Neural progenitor cell (in vitro differentiated cells): ENCODE results near the gene PPTC7.

Experiments
- CTCF ChIP-seq: fragments of 200-600 bp; sonication (generic); IDR thresholded peaks from 2 replicates; pipeline ENCODE4 v1.5.1; 2017; ENCODE audit warnings: antibody characterized with exemption, mild to moderate bottlenecking
- EZH2 ChIP-seq: fragments of 200-600 bp; sonication (generic); IDR thresholded peaks from 2 replicates; pipeline ENCODE4 v1.6.1; 2017; ENCODE audit warnings: antibody characterized with exemption, mild to moderate bottlenecking, moderate library complexity
- EZH2phosphoT487 ChIP-seq: fragments of 200-600 bp; sonication (generic); IDR thresholded peaks from 2 replicates; pipeline ENCODE4 v1.6.1; 2017; ENCODE audit warnings: antibody characterized with exemption

DNA sequence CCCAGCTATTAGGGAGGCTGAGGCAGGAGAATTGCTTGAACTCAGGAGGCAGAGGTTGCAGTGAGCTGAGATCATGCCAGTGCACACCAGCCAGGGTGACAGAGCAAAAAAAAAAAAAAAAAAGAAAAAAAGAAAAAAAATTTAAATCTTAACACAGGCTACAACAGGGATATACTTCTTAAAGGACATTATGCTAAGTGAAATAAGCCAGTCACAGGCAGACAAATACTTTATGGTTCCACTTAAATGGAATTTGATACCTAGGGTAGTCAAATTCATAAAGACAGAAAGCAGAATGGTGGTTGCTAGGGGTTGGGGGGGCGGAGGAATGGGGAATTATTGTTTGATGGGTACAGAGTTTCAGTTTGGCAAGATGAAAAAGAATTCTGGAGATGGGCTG, 14.8 kb upstream of the PPTC7 start:
- no peak for TF ChIP-seq CTCF
- TF ChIP-seq EZH2phosphoT487: no peak
- no peak for TF ChIP-seq EZH2
